ENCODE results near the gene TMEM100.

Gene TMEM100

DNA sequence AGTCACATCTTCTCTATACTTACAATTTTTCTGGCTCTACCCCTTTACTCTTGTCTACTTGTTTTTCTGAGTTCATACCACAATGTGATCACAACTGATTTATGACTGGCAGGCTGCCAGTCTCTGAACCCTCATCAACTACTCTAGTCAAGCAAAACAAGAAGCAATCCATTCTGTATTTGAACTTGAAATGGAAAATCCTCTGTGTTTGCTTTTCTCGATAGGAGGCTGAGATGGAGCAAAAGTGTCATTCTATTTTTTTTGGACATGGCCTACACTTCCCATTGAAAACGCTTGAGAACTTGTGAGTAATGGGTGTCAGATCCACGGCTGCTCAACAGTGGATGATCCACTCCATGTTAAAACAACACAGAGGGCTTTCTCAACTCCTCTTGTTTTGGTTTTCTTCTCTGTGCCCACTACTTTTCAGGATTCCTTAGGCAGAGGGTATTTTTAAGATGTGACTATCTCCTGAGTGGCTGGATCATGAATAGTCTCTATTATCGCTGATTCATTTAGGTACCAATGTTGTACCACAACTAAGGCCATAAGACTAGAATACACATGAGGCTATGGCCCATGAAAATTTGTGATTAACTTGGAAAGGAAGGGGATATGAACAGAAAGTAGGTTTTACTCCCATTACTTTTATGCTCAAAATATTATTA lies 11.7 kb downstream of the TMEM100 start:
- no peaks in the 10 kb centered on the region for H3K27me3 ChIP-seq (ENCODE audit: control insufficient read depth, insufficient read depth, low read length)
- H3K36me3 ChIP-seq (ENCODE audit: control insufficient read depth, insufficient read depth, low read length), result no peaks in the 10 kb centered on the region
- H3K9ac ChIP-seq (ENCODE audit: low read depth, low read length), result no peak overlapping the region
- peaks cover 16% of the 10 kb centered on the region for H3K4me1 ChIP-seq (ENCODE audit: control insufficient read depth, insufficient read depth, low read length)
- no peak overlapping the region for H3K4me3 ChIP-seq (ENCODE audit: low read depth, low read length)
- H3K27ac ChIP-seq (ENCODE audit: low read depth, low read length), result no peak overlapping the region
- no peaks in the 10 kb centered on the region for H3K9me3 ChIP-seq (ENCODE audit: control insufficient read depth, insufficient read depth, low read length)

DNA sequence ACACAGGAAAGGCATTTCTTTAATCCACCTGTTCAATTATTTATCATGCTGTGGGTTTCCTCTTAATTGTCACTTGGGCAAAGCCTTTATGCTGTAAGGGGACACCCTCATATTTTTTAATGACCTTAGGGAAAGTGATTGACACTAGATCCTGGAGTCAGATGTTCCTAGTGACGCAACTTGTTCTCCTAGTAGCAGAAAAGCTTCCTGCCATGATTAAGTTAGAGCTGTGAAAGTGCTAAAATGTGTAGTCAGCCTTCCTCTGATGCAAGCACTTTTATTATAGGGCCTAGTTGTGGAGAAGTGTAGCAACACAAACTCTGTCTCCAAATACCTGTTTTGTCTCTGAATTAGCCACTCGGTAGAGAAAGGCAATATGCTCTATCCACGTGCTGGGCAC lies 12.3 kb downstream of the TMEM100 start:
- H3K9me3 ChIP-seq (ENCODE audit: control insufficient read depth, insufficient read depth, low read length), result no peaks in the 10 kb centered on the region
- no peak overlapping the region for H3K9ac ChIP-seq (ENCODE audit: low read depth, low read length)
- no peak overlapping the region for H3K27ac ChIP-seq (ENCODE audit: low read depth, low read length)
- no peaks in the 10 kb centered on the region for H3K27me3 ChIP-seq (ENCODE audit: control insufficient read depth, insufficient read depth, low read length)
- H3K4me1 ChIP-seq (ENCODE audit: control insufficient read depth, insufficient read depth, low read length), result peaks cover 16% of the 10 kb centered on the region
- no peak overlapping the region for H3K4me3 ChIP-seq (ENCODE audit: low read depth, low read length)
- H3K36me3 ChIP-seq (ENCODE audit: control insufficient read depth, insufficient read depth, low read length), result no peaks in the 10 kb centered on the region

DNA sequence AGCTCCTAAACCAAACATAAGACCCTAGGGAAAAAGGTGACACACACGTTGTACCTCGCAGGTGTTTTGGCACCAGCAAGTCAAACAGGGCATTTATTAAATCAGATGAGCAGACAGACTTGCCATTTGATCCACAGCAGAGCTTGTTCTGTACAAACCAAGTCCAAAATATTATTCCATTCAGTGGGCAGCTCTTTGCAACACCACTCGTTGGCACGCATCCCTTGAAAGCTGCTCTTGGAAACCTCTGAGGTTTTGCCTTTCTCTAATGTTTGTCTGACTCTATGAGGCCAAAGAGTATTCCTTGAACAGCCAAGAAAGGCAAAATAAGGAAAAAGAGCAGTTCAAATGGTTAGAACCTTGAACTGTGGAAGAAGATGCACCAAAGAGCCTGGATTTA lies 12.7 kb downstream of the TMEM100 start:
- Histone ChIP-seq H3K4me3 (ENCODE audit: low read depth, low read length) (no peak overlapping the region), H3K9ac (ENCODE audit: low read depth, low read length) (no peak overlapping the region), H3K27me3 (ENCODE audit: control insufficient read depth, insufficient read depth, low read length) (no peaks in the 10 kb centered on the region), H3K36me3 (ENCODE audit: control insufficient read depth, insufficient read depth, low read length) (no peaks in the 10 kb centered on the region), H3K4me1 (ENCODE audit: control insufficient read depth, insufficient read depth, low read length) (peaks cover 16% of the 10 kb centered on the region), H3K27ac (ENCODE audit: low read depth, low read length) (no peak overlapping the region), H3K9me3 (ENCODE audit: control insufficient read depth, insufficient read depth, low read length) (no peaks in the 10 kb centered on the region)

DNA sequence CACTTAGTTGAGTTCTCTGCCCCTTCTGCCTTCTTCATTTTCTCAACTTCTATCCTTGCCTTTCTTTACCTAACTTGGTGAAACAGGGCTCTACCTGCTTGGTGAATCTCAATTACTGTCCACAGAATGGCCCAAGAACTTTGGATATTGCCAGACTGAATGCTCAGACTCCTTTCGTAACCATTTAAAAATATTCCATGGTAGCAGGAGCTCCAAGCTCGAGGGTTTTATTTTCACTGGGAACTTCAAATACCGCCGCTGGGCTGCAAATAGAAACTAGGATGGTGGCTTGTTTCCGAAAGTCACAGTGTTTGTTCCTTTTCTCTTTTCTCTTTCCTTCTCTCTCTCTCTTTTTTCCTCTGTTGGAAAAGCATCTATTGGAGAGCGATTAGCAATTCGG lies 13.2 kb downstream of the TMEM100 start:
- Histone ChIP-seq H3K36me3 (ENCODE audit: control insufficient read depth, insufficient read depth, low read length) (no peaks in the 10 kb centered on the region), H3K9me3 (ENCODE audit: control insufficient read depth, insufficient read depth, low read length) (no peaks in the 10 kb centered on the region), H3K27me3 (ENCODE audit: control insufficient read depth, insufficient read depth, low read length) (no peaks in the 10 kb centered on the region), H3K4me3 (ENCODE audit: low read depth, low read length) (no peak overlapping the region), H3K4me1 (ENCODE audit: control insufficient read depth, insufficient read depth, low read length) (peaks cover 16% of the 10 kb centered on the region), H3K27ac (ENCODE audit: low read depth, low read length) (no peak overlapping the region), H3K9ac (ENCODE audit: low read depth, low read length) (no peak overlapping the region)

DNA sequence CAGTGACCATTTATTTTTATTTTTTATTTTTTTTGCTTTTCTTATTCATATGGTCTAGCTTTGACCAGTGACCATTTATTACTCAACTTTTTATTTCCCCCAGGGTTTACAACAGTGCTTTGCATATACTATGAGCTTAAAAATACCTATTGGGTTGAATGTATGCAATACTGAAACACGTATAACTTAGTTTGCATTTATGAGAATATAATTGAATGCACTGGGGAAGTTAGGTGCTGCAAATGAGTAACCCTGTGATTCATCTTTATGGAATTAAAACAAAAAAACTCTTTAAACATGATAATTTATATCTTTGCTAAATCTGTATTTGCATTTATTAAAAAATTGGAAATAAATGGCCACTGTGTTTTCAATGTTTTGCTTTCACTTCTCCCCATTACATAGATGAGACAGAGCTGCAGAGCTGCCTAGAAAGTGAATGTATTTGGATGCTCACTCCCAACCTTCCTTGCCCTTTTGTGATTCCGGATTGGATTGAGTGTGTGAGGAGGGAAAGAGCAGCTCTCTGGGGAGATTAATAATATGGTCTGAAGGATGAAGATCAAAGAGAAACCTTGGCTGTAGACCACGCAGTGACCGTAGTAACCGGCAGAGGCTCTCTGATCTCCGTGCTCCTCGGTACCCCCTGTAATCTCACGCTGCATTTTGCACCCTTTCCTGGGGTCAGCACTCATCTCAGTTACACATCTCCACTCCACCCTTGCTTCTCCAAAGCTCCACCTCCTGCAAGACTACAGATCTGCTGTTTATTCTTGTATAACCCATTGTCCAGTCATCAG lies 14.3 kb downstream of the TMEM100 start:
- Histone ChIP-seq H3K36me3 (ENCODE audit: control insufficient read depth, insufficient read depth, low read length) (no peaks in the 10 kb centered on the region), H3K9me3 (ENCODE audit: control insufficient read depth, insufficient read depth, low read length) (no peaks in the 10 kb centered on the region), H3K27ac (ENCODE audit: low read depth, low read length) (no peak overlapping the region), H3K27me3 (ENCODE audit: control insufficient read depth, insufficient read depth, low read length) (no peaks in the 10 kb centered on the region), H3K9ac (ENCODE audit: low read depth, low read length) (no peak overlapping the region), H3K4me1 (ENCODE audit: control insufficient read depth, insufficient read depth, low read length) (peaks cover 16% of the 10 kb centered on the region), H3K4me3 (ENCODE audit: low read depth, low read length) (no peak overlapping the region)

DNA sequence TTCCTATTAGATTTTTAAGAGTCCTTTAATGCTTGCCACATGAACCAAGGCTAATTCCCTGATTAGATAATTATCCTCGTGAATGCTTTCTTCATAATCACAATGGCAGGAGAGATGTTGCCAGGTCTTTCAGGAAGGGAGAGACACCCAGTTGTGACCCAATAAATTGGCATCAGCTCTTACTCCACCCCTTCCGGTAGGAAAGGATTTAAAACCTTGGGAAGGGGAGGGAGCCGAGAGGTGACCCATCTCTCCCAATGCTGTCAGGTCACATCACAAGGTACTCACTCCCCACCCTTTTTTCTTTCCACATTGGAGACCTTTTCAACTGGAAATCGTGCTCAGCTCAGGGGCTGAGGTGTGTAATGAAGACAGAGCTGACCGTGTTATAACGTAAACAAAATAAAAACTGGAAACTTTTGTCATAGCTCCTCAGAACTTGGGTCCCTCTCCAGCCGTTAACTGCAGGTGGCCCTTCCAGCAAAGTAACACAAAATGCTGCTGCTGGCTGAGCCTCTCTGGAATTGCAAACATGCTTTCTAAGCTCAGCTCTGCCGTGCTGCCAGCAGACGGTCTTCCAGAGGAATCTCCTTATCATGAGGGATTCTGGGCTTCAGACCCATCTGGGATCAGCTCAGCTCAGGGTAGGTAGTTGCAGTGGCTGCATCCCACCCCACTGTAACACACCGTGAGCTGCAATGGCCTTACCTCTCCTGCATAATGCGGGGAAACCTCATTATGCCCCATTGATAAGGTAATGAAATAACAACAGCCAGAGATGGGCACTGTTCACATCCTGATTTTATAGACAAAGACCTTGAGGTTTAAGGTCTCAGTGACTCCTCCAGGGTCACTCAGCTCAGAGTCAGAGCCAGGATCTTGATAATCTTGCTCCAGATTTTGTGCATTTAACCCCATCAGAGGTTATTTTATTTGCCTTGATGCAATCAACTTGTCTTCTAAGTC lies 15.6 kb downstream of the TMEM100 start:
- no peaks in the 10 kb centered on the region for H3K36me3 ChIP-seq (ENCODE audit: control insufficient read depth, insufficient read depth, low read length)
- H3K4me1 ChIP-seq (ENCODE audit: control insufficient read depth, insufficient read depth, low read length), result peaks cover 15% of the 10 kb centered on the region
- no peak overlapping the region for H3K4me3 ChIP-seq (ENCODE audit: low read depth, low read length)
- peak overlapping the region; percentile 43 for H3K27ac ChIP-seq (ENCODE audit: low read depth, low read length)
- H3K27me3 ChIP-seq (ENCODE audit: control insufficient read depth, insufficient read depth, low read length), result no peaks in the 10 kb centered on the region
- H3K9me3 ChIP-seq (ENCODE audit: control insufficient read depth, insufficient read depth, low read length), result no peaks in the 10 kb centered on the region
- H3K9ac ChIP-seq (ENCODE audit: low read depth, low read length), result no peak overlapping the region

DNA sequence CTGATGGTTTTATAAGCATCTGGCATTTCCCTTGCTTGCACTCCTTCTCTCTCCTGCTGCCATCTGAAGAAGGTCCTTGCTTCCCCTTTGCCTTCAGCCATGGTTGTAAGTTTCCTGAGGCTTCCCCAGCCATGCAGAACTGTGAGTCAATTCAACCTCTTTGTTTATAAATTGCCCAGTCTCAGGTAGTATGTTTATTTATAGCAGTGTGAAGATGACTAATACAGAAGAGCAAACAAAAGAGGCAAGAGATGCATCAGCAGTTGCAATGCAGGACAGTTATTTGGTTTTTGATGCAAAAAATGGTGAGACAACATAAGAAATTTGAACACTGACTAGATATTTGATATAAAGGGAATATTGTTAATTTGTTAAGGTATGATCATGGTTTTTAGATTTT lies 16.8 kb downstream of the TMEM100 start:
- H3K27me3 ChIP-seq (ENCODE audit: control insufficient read depth, insufficient read depth, low read length), result no peaks in the 10 kb centered on the region
- no peak overlapping the region for H3K4me3 ChIP-seq (ENCODE audit: low read depth, low read length)
- H3K4me1 ChIP-seq (ENCODE audit: control insufficient read depth, insufficient read depth, low read length), result peaks cover 13% of the 10 kb centered on the region
- H3K9ac ChIP-seq (ENCODE audit: low read depth, low read length), result no peak overlapping the region
- no peak overlapping the region for H3K27ac ChIP-seq (ENCODE audit: low read depth, low read length)
- H3K36me3 ChIP-seq (ENCODE audit: control insufficient read depth, insufficient read depth, low read length), result no peaks in the 10 kb centered on the region
- no peaks in the 10 kb centered on the region for H3K9me3 ChIP-seq (ENCODE audit: control insufficient read depth, insufficient read depth, low read length)

DNA sequence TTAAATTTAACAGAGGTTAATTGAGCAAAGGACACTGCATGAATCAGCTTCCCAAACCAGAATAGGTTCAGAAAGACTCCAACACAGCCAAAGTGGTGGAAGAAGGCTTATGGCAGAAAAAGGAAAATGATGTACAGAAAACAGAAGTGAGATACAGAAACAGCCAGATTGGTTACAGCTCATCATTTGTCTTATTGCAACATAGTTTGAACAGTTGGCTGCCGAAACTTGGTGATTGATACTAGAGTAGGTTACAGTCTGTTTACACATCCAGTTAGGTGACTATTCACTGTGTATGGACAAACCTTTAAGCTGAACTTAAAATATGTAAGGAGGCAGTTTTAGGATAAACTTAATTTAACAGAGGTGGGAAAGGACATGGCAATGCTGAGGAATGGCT lies 18.3 kb downstream of the TMEM100 start:
- H3K27me3 ChIP-seq (ENCODE audit: control insufficient read depth, insufficient read depth, low read length), result no peaks in the 10 kb centered on the region
- H3K36me3 ChIP-seq (ENCODE audit: control insufficient read depth, insufficient read depth, low read length), result no peaks in the 10 kb centered on the region
- H3K27ac ChIP-seq (ENCODE audit: low read depth, low read length), result no peak overlapping the region
- H3K9ac ChIP-seq (ENCODE audit: low read depth, low read length), result no peak overlapping the region
- peaks cover 13% of the 10 kb centered on the region for H3K4me1 ChIP-seq (ENCODE audit: control insufficient read depth, insufficient read depth, low read length)
- no peaks in the 10 kb centered on the region for H3K9me3 ChIP-seq (ENCODE audit: control insufficient read depth, insufficient read depth, low read length)
- no peak overlapping the region for H3K4me3 ChIP-seq (ENCODE audit: low read depth, low read length)

DNA sequence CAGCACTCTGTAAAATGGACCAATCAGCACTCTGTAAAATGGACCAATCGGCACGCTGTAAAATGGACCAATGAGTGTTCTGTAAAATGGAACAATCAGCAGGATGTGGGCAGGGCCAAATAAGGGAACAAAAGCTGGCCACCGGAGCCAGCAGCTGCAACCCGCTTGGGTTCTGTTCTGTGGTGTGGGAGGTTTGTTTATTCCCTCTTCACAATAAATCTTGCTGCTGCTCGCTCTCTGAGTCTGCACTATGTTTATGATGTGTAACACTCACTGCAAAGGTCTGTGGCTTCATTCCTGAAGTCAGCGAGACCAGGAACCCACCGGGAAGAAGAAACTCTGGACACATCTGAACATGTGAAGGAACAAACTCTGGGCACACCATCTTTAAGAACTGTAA lies 20.5 kb downstream of the TMEM100 start:
- Histone ChIP-seq H3K27ac (ENCODE audit: low read depth, low read length) (no peak overlapping the region), H3K36me3 (ENCODE audit: control insufficient read depth, insufficient read depth, low read length) (no peaks in the 10 kb centered on the region), H3K9me3 (ENCODE audit: control insufficient read depth, insufficient read depth, low read length) (no peaks in the 10 kb centered on the region), H3K27me3 (ENCODE audit: control insufficient read depth, insufficient read depth, low read length) (no peaks in the 10 kb centered on the region), H3K4me3 (ENCODE audit: low read depth, low read length) (no peak overlapping the region), H3K4me1 (ENCODE audit: control insufficient read depth, insufficient read depth, low read length) (peaks cover 5% of the 10 kb centered on the region), H3K9ac (ENCODE audit: low read depth, low read length) (no peak overlapping the region)

DNA sequence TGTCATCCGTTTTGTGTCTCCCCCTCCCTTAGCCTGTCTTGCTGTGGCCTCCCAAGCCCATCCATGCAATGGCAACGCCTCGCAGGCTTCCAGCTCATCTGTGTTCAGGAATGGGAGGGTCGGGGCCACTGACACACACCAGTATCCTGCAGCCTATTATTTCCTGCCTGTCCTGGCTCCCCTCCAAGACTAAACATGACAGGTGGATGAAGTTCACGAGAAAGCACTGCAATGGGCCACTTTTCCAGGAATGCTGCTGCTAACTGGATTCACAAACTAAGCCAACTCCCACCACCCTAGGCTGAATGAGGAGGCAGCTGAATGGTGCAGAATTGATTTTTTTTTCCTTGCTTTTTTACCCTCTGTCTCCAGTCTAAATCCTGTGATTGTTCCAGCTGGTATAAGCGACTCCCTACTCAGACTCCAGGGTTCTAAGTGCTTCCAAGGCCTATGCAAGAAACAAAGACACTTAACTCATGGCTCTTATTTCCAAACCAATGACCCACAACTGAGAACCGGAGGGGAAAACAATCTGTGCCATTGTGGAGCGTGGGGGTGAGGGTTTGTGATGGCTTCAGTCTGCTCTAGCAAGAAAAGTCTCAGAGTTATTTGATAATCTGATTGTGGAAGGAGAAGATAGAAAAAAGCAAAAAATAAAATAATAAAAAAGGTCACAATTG lies 23.3 kb downstream of the TMEM100 start:
- Histone ChIP-seq H3K27me3 (ENCODE audit: control insufficient read depth, insufficient read depth, low read length) (no peaks in the 10 kb centered on the region), H3K9ac (ENCODE audit: low read depth, low read length) (no peak overlapping the region), H3K27ac (ENCODE audit: low read depth, low read length) (no peak overlapping the region), H3K4me3 (ENCODE audit: low read depth, low read length) (no peak overlapping the region), H3K36me3 (ENCODE audit: control insufficient read depth, insufficient read depth, low read length) (no peaks in the 10 kb centered on the region), H3K9me3 (ENCODE audit: control insufficient read depth, insufficient read depth, low read length) (no peaks in the 10 kb centered on the region), H3K4me1 (ENCODE audit: control insufficient read depth, insufficient read depth, low read length) (peaks cover 4% of the 10 kb centered on the region; the same call in 1 of the 2 replicates)
